Heart left ventricle (tissue), 13 donors: ENCODE results near the gene CNPY1.

Experiments used
- CTCF ChIP-seq, 12 donors: fragments of 200-600 bp; sonication (generic) in 4 of 12; IDR thresholded peaks; one replicate each; pipeline versions ENCODE4 v1.5.0 to v1.8.0; 2018 to 2022; ENCODE audit warnings: antibody characterized with exemption in 12 of 12, mild to moderate bottlenecking in 5 of 12
- POLR2A ChIP-seq, 2 donors: fragments of 450-650 bp; IDR thresholded peaks; one replicate each; pipeline ENCODE4 v1.6.1; 2017; ENCODE audit warnings: antibody characterized with exemption in 2 of 2, mild to moderate bottlenecking in 2 of 2, moderate library complexity in 2 of 2
- donor health status: ischemic (EF 13 %, LVEDD 7.1; RV severe dilation, severe dysfunction).
- donor health status: DM: no; HTN: yes; CAD: no.
- donor health status: DM: no; HTN: no; CAD: no.
- donor health status: ischemic (EF 25% LVEDD 6.9; RV normal size, moderate dysfunction).
- donor health status: ischemic (EF 25% LVEDD 5.7; RV mildly dilated, moderate dysfunction).
- donor health status: ischemic (EF 35%, LVEDD 5.7; RV mildly dilated, moderate dysfunction).
- donor health status: nonischemic (EF 11% LVEDD 7.7; RV severe dilation, severe dysfunction).
- donor health status: DM: yes; HTN: yes; CAD: no.
- donor health status: PGD.
- donor health status: ischemic (EF 29% LVEDD 5.4; RV normal size, mild dysfunction).
- donor health status: nonischemic (EF 23%, LVEDD 6.1; RV moderate dilation, normal function).

DNA sequence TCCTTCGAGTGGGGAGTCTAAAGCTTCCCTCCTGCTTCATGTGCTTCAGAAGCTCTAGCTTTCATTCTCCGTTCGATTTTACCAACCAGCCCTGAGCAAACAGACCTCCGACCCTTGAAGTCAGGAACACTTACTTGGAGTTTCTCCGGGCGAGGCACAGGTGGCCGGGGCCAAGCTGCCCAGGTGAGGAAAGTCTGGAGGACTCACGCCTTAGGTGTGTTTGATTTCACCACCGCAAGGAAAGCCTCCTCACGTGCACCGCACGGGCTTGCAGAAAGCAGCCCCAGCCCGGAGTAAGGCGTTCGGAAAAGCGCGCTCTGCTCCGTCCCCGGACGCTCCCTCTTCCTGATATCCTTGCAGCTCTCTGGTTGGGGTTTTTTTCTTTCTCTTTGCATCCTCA, 30.1 kb upstream of the CNPY1 start:
- TF ChIP-seq CTCF (IDR thresholded peaks at IDR 0.05) (no peak), POLR2A (IDR thresholded peaks at IDR 0.05) (no peak)
